Measurements from ENCODE around the gene AKT1.

Gene AKT1

GRCh38 chr14:104741803-104742251 is 53.7 kb downstream of the AKT1 start:
- H3K27me3 ChIP-seq (ENCODE audit: insufficient read depth, low read length) = no peaks in the 10 kb centered on the region
- no peak overlapping the region for H2AFZ ChIP-seq (ENCODE audit: insufficient read depth, low read length, poor library complexity)
- H2AK5ac ChIP-seq (ENCODE audit: low read length) = no peak overlapping the region
- H3K9ac ChIP-seq (ENCODE audit: low read length) = no peak overlapping the region
- no peak overlapping the region for H3K4me2 ChIP-seq (ENCODE audit: low read length)
- no peak overlapping the region for H2BK120ac ChIP-seq (ENCODE audit: insufficient read depth, low read length, poor library complexity)
- H3K4me1 ChIP-seq (ENCODE audit: control insufficient read depth in 1 of 2, insufficient read depth in 2 of 2, low read length in 2 of 2) = no peaks in the 10 kb centered on the region
- H3K36me3 ChIP-seq (ENCODE audit: control insufficient read depth in 1 of 2, insufficient read depth in 2 of 2, low read length in 2 of 2) = no peaks in the 10 kb centered on the region
- no peak overlapping the region for H3K4ac ChIP-seq (ENCODE audit: low read depth, low read length)
- H2BK5ac ChIP-seq (ENCODE audit: low read depth, low read length, poor library complexity) = no peak overlapping the region
- no peak overlapping the region for H2BK12ac ChIP-seq (ENCODE audit: low read length)
- H3K18ac ChIP-seq (ENCODE audit: low read length) = no peak overlapping the region
- no peak overlapping the region for H4K8ac ChIP-seq (ENCODE audit: low read depth, low read length)
- H4K12ac ChIP-seq (ENCODE audit: low read depth, low read length) = no peak overlapping the region
- WGBS (ENCODE audit: extremely low coverage, insufficient coverage, insufficient read length) = no CpG with 5 or more reads among the region's 23 CpGs
- no peak overlapping the region for H3K23ac ChIP-seq (ENCODE audit: low read length)
- H3K27ac ChIP-seq (ENCODE audit: low read depth, low read length) = no peak overlapping the region
- H3K4me3 ChIP-seq (ENCODE audit: low read depth, low read length) = no peak overlapping the region
- no peak for DNase-seq
- no peaks in the 10 kb centered on the region for H3K79me2 ChIP-seq (ENCODE audit: control insufficient read depth, insufficient read depth, low read length, poor library complexity)
- no peak overlapping the region for H3K14ac ChIP-seq (ENCODE audit: low read length)
- no peaks in the 10 kb centered on the region for H3K79me1 ChIP-seq (ENCODE audit: low read length)
- H3K9me3 ChIP-seq (ENCODE audit: insufficient read depth, low read depth, low read length) = peaks cover 3% of the 10 kb centered on the region
- H4K91ac ChIP-seq (ENCODE audit: low read depth, low read length) = no peak overlapping the region

- H3K27me3 ChIP-seq (ENCODE audit: insufficient read depth, low read length) = no peaks in the 10 kb centered on the region
- no peaks in the 10 kb centered on the region for H3K4me1 ChIP-seq (ENCODE audit: control insufficient read depth in 1 of 2, insufficient read depth in 2 of 2, low read length in 2 of 2)
- no CpG with 5 or more reads among the region's 29 CpGs for WGBS (ENCODE audit: extremely low coverage, insufficient coverage, insufficient read length)
- H4K12ac ChIP-seq (ENCODE audit: low read depth, low read length) = no peak overlapping the region
- no peak overlapping the region for H2BK12ac ChIP-seq (ENCODE audit: low read length)
- no peak overlapping the region for H3K9ac ChIP-seq (ENCODE audit: low read length)
- no peak overlapping the region for H4K8ac ChIP-seq (ENCODE audit: low read depth, low read length)
- no peak overlapping the region for H2AK5ac ChIP-seq (ENCODE audit: low read length)
- peaks cover 3% of the 10 kb centered on the region for H3K9me3 ChIP-seq (ENCODE audit: insufficient read depth, low read depth, low read length)
- DNase-seq = no peak
- H3K79me2 ChIP-seq (ENCODE audit: control insufficient read depth, insufficient read depth, low read length, poor library complexity) = no peaks in the 10 kb centered on the region
- H3K79me1 ChIP-seq (ENCODE audit: low read length) = no peaks in the 10 kb centered on the region
- H2AFZ ChIP-seq (ENCODE audit: insufficient read depth, low read length, poor library complexity) = no peak overlapping the region
- H4K91ac ChIP-seq (ENCODE audit: low read depth, low read length) = no peak overlapping the region
- H3K14ac ChIP-seq (ENCODE audit: low read length) = no peak overlapping the region
- H2BK120ac ChIP-seq (ENCODE audit: insufficient read depth, low read length, poor library complexity) = no peak overlapping the region
- H3K4me2 ChIP-seq (ENCODE audit: low read length) = no peak overlapping the region
- no peak overlapping the region for H3K4me3 ChIP-seq (ENCODE audit: low read depth, low read length)
- H3K23ac ChIP-seq (ENCODE audit: low read length) = no peak overlapping the region
- H3K4ac ChIP-seq (ENCODE audit: low read depth, low read length) = no peak overlapping the region
- no peak overlapping the region for H2BK5ac ChIP-seq (ENCODE audit: low read depth, low read length, poor library complexity)
- no peak overlapping the region for H3K18ac ChIP-seq (ENCODE audit: low read length)
- no peak overlapping the region for H3K27ac ChIP-seq (ENCODE audit: low read depth, low read length)
- no peaks in the 10 kb centered on the region for H3K36me3 ChIP-seq (ENCODE audit: control insufficient read depth in 1 of 2, insufficient read depth in 2 of 2, low read length in 2 of 2)
Observed at GRCh38 chr14:104741108-104741802, 54.3 kb downstream of the AKT1 start.

GRCh38 chr14:104739546-104740516 is 55.7 kb downstream of the AKT1 start:
- Histone ChIP-seq H4K91ac (ENCODE audit: low read depth, low read length) (no peak overlapping the region), H3K27me3 (ENCODE audit: insufficient read depth, low read length) (no peaks in the 10 kb centered on the region), H3K4me3 (ENCODE audit: low read depth, low read length) (no peak overlapping the region), H3K14ac (ENCODE audit: low read length) (no peak overlapping the region), H3K18ac (ENCODE audit: low read length) (no peak overlapping the region), H3K23ac (ENCODE audit: low read length) (no peak overlapping the region), H3K9me3 (ENCODE audit: insufficient read depth, low read depth, low read length) (no peaks in the 10 kb centered on the region), H3K4ac (ENCODE audit: low read depth, low read length) (no peak overlapping the region), H3K4me2 (ENCODE audit: low read length) (no peak overlapping the region), H3K4me1 (ENCODE audit: control insufficient read depth in 1 of 2, insufficient read depth in 2 of 2, low read length in 2 of 2) (no peaks in the 10 kb centered on the region), H2BK12ac (ENCODE audit: low read length) (no peak overlapping the region), H2BK120ac (ENCODE audit: insufficient read depth, low read length, poor library complexity) (no peak overlapping the region), H4K12ac (ENCODE audit: low read depth, low read length) (no peak overlapping the region), H3K9ac (ENCODE audit: low read length) (no peak overlapping the region), H2AFZ (ENCODE audit: insufficient read depth, low read length, poor library complexity) (no peak overlapping the region), H3K79me1 (ENCODE audit: low read length) (no peaks in the 10 kb centered on the region), H2AK5ac (ENCODE audit: low read length) (no peak overlapping the region), H3K36me3 (ENCODE audit: control insufficient read depth in 1 of 2, insufficient read depth in 2 of 2, low read length in 2 of 2) (no peaks in the 10 kb centered on the region), H4K8ac (ENCODE audit: low read depth, low read length) (no peak overlapping the region), H3K27ac (ENCODE audit: low read depth, low read length) (no peak overlapping the region), H3K79me2 (ENCODE audit: control insufficient read depth, insufficient read depth, low read length, poor library complexity) (no peaks in the 10 kb centered on the region), H2BK5ac (ENCODE audit: low read depth, low read length, poor library complexity) (no peak overlapping the region)
- no peak for DNase-seq
- no CpG with 5 or more reads among the region's 29 CpGs for WGBS (ENCODE audit: extremely low coverage, insufficient coverage, insufficient read length)

- Histone ChIP-seq H3K79me2 (ENCODE audit: control insufficient read depth, insufficient read depth, low read length, poor library complexity) (no peaks in the 10 kb centered on the region), H3K27ac (ENCODE audit: low read depth, low read length) (no peak overlapping the region), H4K12ac (ENCODE audit: low read depth, low read length) (no peak overlapping the region), H2AK5ac (ENCODE audit: low read length) (no peak overlapping the region), H2BK5ac (ENCODE audit: low read depth, low read length, poor library complexity) (no peak overlapping the region), H3K4me3 (ENCODE audit: low read depth, low read length) (no peak overlapping the region), H3K4ac (ENCODE audit: low read depth, low read length) (no peak overlapping the region), H3K23ac (ENCODE audit: low read length) (no peak overlapping the region), H3K27me3 (ENCODE audit: insufficient read depth, low read length) (no peaks in the 10 kb centered on the region), H2BK120ac (ENCODE audit: insufficient read depth, low read length, poor library complexity) (no peak overlapping the region), H3K18ac (ENCODE audit: low read length) (no peak overlapping the region), H2BK12ac (ENCODE audit: low read length) (no peak overlapping the region), H4K91ac (ENCODE audit: low read depth, low read length) (no peak overlapping the region), H2AFZ (ENCODE audit: insufficient read depth, low read length, poor library complexity) (no peak overlapping the region), H3K9me3 (ENCODE audit: insufficient read depth, low read depth, low read length) (no peaks in the 10 kb centered on the region), H3K4me1 (ENCODE audit: control insufficient read depth in 1 of 2, insufficient read depth in 2 of 2, low read length in 2 of 2) (no peaks in the 10 kb centered on the region), H3K36me3 (ENCODE audit: control insufficient read depth in 1 of 2, insufficient read depth in 2 of 2, low read length in 2 of 2) (no peaks in the 10 kb centered on the region), H4K8ac (ENCODE audit: low read depth, low read length) (no peak overlapping the region), H3K14ac (ENCODE audit: low read length) (no peak overlapping the region), H3K79me1 (ENCODE audit: low read length) (no peaks in the 10 kb centered on the region), H3K9ac (ENCODE audit: low read length) (no peak overlapping the region), H3K4me2 (ENCODE audit: low read length) (no peak overlapping the region)
- no CpG with 5 or more reads among the region's 17 CpGs for WGBS (ENCODE audit: extremely low coverage, insufficient coverage, insufficient read length)
- DNase-seq = no peak
Observed at GRCh38 chr14:104739026-104739425, 56.5 kb downstream of the AKT1 start.

Data from trophoblast cell (in vitro differentiated cells and primary cell).